Stomach (tissue), 4 donors: Measurements from ENCODE around the gene CDCA4.

Experiments
- CTCF ChIP-seq, 7 experiments: fragments of 450-650 bp in 4 of 7; fragments of 200-600 bp in 3 of 7; sonication (generic) in 3 of 7; IDR thresholded peaks; one replicate each; pipeline ENCODE4 v1.5.1; 2016 to 2019; ENCODE audit warnings: antibody characterized with exemption in 7 of 7, control low read depth in 2 of 7, mild to moderate bottlenecking in 1 of 7
- EP300 ChIP-seq: sonication (generic); formaldehyde crosslinking; IDR thresholded peaks from one replicate; pipeline ENCODE4 v1.6.1; 2017; ENCODE audit warnings: antibody characterized with exemption
- POLR2A ChIP-seq, 4 donors: fragments of 450-650 bp; IDR thresholded peaks; one replicate each; pipeline ENCODE4 v1.6.1; 2016; ENCODE audit warnings: antibody characterized with exemption in 4 of 4, control low read depth in 2 of 4, mild to moderate bottlenecking in 1 of 4, moderate library complexity in 1 of 4

- no peak for TF ChIP-seq CTCF (IDR thresholded peaks at IDR 0.05)
- TF ChIP-seq EP300: no peak
- TF ChIP-seq POLR2A (IDR thresholded peaks at IDR 0.05): no peak
Observed at GRCh38 chr14:104974146-104974541, 46.7 kb downstream of the CDCA4 start.
